Mammary epithelial cell (primary cell): ENCODE data around the gene DEFB126.

ENCODE experiments used
- CTCF ChIP-seq, 2 donors: IDR thresholded peaks in 1 of 2; conservative IDR thresholded peaks in 1 of 2; 2 replicates each; pipeline ENCODE4 v1.5.1; 2011 to 2012; ENCODE audit warnings: inconsistent platforms in 2 of 2, low read length in 2 of 2, mild to moderate bottlenecking in 2 of 2, control low read depth in 1 of 2, low read depth in 1 of 2; ENCODE audit not compliant: insufficient read depth in 1 of 2; ENCODE audit errors: extremely low read depth in 1 of 2
- EZH2 ChIP-seq: IDR thresholded peaks from 2 replicates; pipeline ENCODE4 v1.6.1; 2012; ENCODE audit warnings: low read length, inconsistent platforms, borderline replicate concordance

GRCh38 chr20:168876-169275 lies 26.5 kb downstream of the DEFB126 start:
- TF ChIP-seq CTCF (conservative IDR thresholded peaks at IDR 0.05 in 1 of 2, IDR thresholded peaks at IDR 0.05 in 1 of 2; ENCODE audit: extremely low read depth in 1 of 2, insufficient read depth in 1 of 2, low read depth in 1 of 2, low read length in 2 of 2) (no peak), EZH2 (no peak)
